Measurements from ENCODE around the gene CLCA1. TPM values are rescaled to one million over a fixed set of nuclear protein-coding genes. Genes with fewer than 3 reads are reported as not detected.

CLCA1 gene
- total RNA-seq, 1 donor from 2014 or later: not detected

DNA sequence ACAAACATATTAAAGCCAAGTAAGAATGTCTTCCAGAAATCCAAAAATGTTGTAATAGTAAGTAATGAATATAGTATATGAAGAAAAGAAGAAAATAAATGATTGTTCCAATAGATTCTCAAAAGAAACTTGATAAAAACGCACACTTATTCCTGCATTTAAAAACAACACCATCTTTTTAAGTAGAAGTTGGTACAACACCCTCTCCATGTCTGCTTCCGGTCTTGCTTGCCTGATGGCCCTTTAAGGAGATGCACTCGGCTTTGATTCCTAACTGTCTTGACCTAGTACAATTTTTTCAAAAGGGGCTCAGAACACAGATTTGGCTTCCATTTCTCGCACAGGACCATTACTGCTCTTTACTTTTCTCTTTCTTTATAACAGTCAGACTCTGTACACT, 9.0 kb downstream of the CLCA1 start:
- Mint-ChIP-seq H3K4me1 (ENCODE audit: low read depth, unreplicated experiment) (peaks cover 4% of the 10 kb centered on the region), H3K4me3 (ENCODE audit: unreplicated experiment) (no peak overlapping the region), H3K9me3 (ENCODE audit: unreplicated experiment) (no peaks in the 10 kb centered on the region), H3K27ac (ENCODE audit: unreplicated experiment) (no peak overlapping the region), H3K27me3 (ENCODE audit: low read depth, unreplicated experiment) (peaks cover 2% of the 10 kb centered on the region), H3K36me3 (ENCODE audit: low read depth, unreplicated experiment) (no peaks in the 10 kb centered on the region)
- Histone ChIP-seq H3K4me3 (ENCODE audit: insufficient read depth, low read depth, low read length) (no peak overlapping the region), H3K4me2 (ENCODE audit: low read length) (no peak overlapping the region), H3K9ac (ENCODE audit: low read length) (no peak overlapping the region), H3K27ac (ENCODE audit: low read depth, low read length) (no peak overlapping the region), H3K4me1 (ENCODE audit: insufficient read depth, low read length) (no peaks in the 10 kb centered on the region), H3K36me3 (ENCODE audit: insufficient read depth, low read length) (no peaks in the 10 kb centered on the region), H3K79me2 (ENCODE audit: insufficient read depth, low read length) (no peaks in the 10 kb centered on the region), H3K27me3 (ENCODE audit: insufficient read depth, low read length) (no peaks in the 10 kb centered on the region), H2AFZ (ENCODE audit: low read depth, low read length) (no peak overlapping the region), H4K20me1 (ENCODE audit: insufficient read depth, low read length) (no peaks in the 10 kb centered on the region), H3K9me3 (ENCODE audit: insufficient read depth, low read depth, low read length) (no peaks in the 10 kb centered on the region)
- DNase-seq (ENCODE audit: low read depth) (no peak), FAIRE-seq (no peak)
- no peak for TF ChIP-seq EZH2 (IDR thresholded peaks at IDR 0.05; ENCODE audit: insufficient read depth, low read length)
- TF ChIP-seq, protein P1, sequence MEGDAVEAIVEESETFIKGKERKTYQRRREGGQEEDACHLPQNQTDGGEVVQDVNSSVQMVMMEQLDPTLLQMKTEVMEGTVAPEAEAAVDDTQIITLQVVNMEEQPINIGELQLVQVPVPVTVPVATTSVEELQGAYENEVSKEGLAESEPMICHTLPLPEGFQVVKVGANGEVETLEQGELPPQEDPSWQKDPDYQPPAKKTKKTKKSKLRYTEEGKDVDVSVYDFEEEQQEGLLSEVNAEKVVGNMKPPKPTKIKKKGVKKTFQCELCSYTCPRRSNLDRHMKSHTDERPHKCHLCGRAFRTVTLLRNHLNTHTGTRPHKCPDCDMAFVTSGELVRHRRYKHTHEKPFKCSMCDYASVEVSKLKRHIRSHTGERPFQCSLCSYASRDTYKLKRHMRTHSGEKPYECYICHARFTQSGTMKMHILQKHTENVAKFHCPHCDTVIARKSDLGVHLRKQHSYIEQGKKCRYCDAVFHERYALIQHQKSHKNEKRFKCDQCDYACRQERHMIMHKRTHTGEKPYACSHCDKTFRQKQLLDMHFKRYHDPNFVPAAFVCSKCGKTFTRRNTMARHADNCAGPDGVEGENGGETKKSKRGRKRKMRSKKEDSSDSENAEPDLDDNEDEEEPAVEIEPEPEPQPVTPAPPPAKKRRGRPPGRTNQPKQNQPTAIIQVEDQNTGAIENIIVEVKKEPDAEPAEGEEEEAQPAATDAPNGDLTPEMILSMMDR (IDR thresholded peaks at IDR 0.05; ENCODE audit: insufficient read depth, low read depth, low read length): no peak

DNA sequence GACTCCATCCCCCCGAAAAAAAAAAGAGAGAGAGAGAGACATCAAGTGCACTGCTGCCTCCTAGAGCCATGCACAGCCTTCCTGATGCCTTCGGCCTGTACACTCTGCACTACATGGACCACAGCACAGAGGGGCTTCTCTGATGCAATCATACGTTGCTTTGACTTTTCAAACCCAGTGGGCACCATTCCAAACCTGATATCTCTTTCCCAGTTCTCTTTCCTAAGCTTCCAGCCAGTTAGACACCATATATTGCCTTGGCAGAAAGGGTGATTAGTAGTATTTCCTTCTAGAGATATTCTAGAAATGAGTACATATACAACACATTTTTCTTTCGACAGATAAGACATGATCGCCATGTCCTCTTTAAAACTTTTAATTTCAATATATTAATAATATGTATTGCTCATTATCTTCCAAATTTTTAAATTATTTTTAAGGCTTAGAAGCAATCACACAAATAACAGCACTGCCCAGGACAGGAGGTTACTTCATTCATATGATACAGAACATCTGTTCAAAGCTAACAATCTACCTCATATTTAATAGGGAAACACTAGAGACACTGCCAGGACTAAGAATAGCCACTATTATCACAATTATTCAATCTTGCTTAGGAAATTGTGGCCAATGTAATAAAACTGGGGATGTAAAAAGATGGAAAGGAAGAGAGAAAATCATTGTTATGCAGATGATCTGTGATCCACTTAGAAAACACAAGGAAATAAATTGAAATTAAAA, 9.9 kb downstream of the CLCA1 start:
- no peaks in the 10 kb centered on the region for H4K20me1 ChIP-seq (ENCODE audit: insufficient read depth, low read length)
- no peak overlapping the region for H3K27ac ChIP-seq (ENCODE audit: low read depth, low read length)
- H3K9me3 ChIP-seq (ENCODE audit: insufficient read depth, low read depth, low read length): no peaks in the 10 kb centered on the region
- DNase-seq (ENCODE audit: low read depth) (no peak), FAIRE-seq (no peak)
- H3K4me1 ChIP-seq (ENCODE audit: insufficient read depth, low read length): no peaks in the 10 kb centered on the region
- H3K9ac ChIP-seq (ENCODE audit: low read length): no peak overlapping the region
- Mint-ChIP-seq H3K4me1 (ENCODE audit: low read depth, unreplicated experiment) (peaks cover 4% of the 10 kb centered on the region), H3K4me3 (ENCODE audit: unreplicated experiment) (no peak overlapping the region), H3K36me3 (ENCODE audit: low read depth, unreplicated experiment) (no peaks in the 10 kb centered on the region), H3K9me3 (ENCODE audit: unreplicated experiment) (no peaks in the 10 kb centered on the region), H3K27me3 (ENCODE audit: low read depth, unreplicated experiment) (peaks cover 2% of the 10 kb centered on the region), H3K27ac (ENCODE audit: unreplicated experiment) (no peak overlapping the region)
- no peak overlapping the region for H3K4me2 ChIP-seq (ENCODE audit: low read length)
- no peak overlapping the region for H3K4me3 ChIP-seq (ENCODE audit: insufficient read depth, low read depth, low read length)
- H3K36me3 ChIP-seq (ENCODE audit: insufficient read depth, low read length): no peaks in the 10 kb centered on the region
- TF ChIP-seq, protein P1 (IDR thresholded peaks at IDR 0.05; ENCODE audit: insufficient read depth, low read depth, low read length): no peak
- no peak for TF ChIP-seq EZH2 (IDR thresholded peaks at IDR 0.05; ENCODE audit: insufficient read depth, low read length)
- no peak overlapping the region for H2AFZ ChIP-seq (ENCODE audit: low read depth, low read length)
- no peaks in the 10 kb centered on the region for H3K27me3 ChIP-seq (ENCODE audit: insufficient read depth, low read length)
- no peaks in the 10 kb centered on the region for H3K79me2 ChIP-seq (ENCODE audit: insufficient read depth, low read length)

DNA sequence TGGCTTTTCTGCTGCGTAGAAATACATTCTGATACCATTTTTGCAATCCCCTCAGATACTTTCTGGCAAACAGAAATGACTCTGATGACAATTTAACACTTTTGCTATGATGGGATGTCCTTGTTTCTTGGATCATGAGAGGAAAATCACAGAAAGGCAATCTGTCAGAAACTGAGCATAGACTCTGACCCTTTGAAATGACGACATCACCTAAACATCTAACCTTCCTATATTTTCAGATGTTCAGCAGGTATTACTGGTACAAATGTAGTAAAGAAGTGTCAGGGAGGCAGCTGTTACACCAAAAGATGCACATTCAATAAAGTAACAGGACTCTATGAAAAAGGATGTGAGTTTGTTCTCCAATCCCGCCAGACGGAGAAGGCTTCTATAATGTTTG, 13.2 kb downstream of the CLCA1 start:
- Histone ChIP-seq H3K9ac (ENCODE audit: low read length) (no peak overlapping the region), H3K4me3 (ENCODE audit: insufficient read depth, low read depth, low read length) (no peak overlapping the region), H3K27me3 (ENCODE audit: insufficient read depth, low read length) (no peaks in the 10 kb centered on the region), H3K36me3 (ENCODE audit: insufficient read depth, low read length) (no peaks in the 10 kb centered on the region), H3K27ac (ENCODE audit: low read depth, low read length) (no peak overlapping the region), H3K79me2 (ENCODE audit: insufficient read depth, low read length) (no peaks in the 10 kb centered on the region), H3K4me1 (ENCODE audit: insufficient read depth, low read length) (peaks cover 6% of the 10 kb centered on the region), H4K20me1 (ENCODE audit: insufficient read depth, low read length) (no peaks in the 10 kb centered on the region), H3K9me3 (ENCODE audit: insufficient read depth, low read depth, low read length) (no peaks in the 10 kb centered on the region), H2AFZ (ENCODE audit: low read depth, low read length) (peak overlapping the region; percentile 5), H3K4me2 (ENCODE audit: low read length) (no peak overlapping the region)
- Mint-ChIP-seq H3K9me3 (ENCODE audit: unreplicated experiment) (no peaks in the 10 kb centered on the region), H3K27ac (ENCODE audit: unreplicated experiment) (no peak overlapping the region), H3K4me3 (ENCODE audit: unreplicated experiment) (no peak overlapping the region), H3K4me1 (ENCODE audit: low read depth, unreplicated experiment) (peaks cover under 1% of the 10 kb centered on the region), H3K27me3 (ENCODE audit: low read depth, unreplicated experiment) (no peaks in the 10 kb centered on the region), H3K36me3 (ENCODE audit: low read depth, unreplicated experiment) (no peaks in the 10 kb centered on the region)
- FAIRE-seq (no peak), DNase-seq (ENCODE audit: low read depth) (no peak)
- no peak for TF ChIP-seq EZH2 (IDR thresholded peaks at IDR 0.05; ENCODE audit: insufficient read depth, low read length)
- TF ChIP-seq, protein P1 (IDR thresholded peaks at IDR 0.05; ENCODE audit: insufficient read depth, low read depth, low read length): no peak

Measured in astrocyte (in vitro differentiated cells and primary cell).